GM19372 (cell line): ENCODE data around the gene SEC14L1.

Experiments
- ATAC-seq: cut with Tn5 transposase; IDR thresholded peaks from one replicate; pipeline ENCODE4 v1.9.1; 2021; ENCODE audit warnings: mild to moderate bottlenecking, low read depth, moderate library complexity; ENCODE audit not compliant: unreplicated experiment

The SEC14L1 gene

GRCh38 chr17:77160875-77161530 lies 20.2 kb downstream of the SEC14L1 start:
- no peak for ATAC-seq

DNA sequence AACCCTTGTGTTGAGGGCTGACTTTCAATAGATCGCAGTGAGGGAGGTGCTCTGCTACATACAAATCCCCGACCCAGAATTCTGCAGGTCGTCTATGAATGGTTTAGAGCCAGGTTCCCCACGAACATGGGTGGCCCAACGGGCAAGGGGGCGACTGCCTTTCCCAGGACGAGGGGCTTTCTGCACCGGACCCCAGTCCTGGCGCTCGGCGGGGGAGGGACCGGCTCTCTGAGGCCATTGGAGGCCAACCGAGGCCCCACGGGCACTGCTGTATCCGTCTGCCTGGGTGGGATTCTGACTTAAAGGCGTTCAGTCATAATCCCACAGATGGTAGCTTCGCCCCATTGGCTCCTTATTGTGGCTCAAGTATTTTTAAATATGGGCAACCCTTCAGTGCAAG lies 21.2 kb downstream of the SEC14L1 start:
- ATAC-seq, result no peak

DNA sequence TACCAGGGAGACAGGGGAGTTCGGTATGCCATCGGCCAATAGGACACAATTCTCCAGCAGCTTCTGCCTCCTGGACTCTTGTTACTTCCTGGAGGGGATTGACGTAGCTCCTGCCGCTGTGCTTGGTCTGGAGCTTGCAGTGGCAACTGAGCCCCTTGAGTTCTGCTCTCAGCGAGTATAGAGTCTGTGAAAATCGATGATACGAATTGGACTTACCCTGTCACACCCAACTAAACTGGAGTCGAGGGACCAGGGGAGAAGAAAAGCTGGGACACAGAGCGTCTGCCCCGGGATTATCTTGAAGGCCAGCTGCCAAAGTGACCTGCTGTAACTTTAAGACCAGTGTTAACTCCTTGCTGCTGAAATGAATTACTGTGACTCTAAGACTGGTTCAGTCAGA lies 22.2 kb downstream of the SEC14L1 start:
- no peak for ATAC-seq

- ATAC-seq, result no peak
These were observed 22.9 kb downstream of the SEC14L1 start for GRCh38 chr17:77163511-77164280.

DNA sequence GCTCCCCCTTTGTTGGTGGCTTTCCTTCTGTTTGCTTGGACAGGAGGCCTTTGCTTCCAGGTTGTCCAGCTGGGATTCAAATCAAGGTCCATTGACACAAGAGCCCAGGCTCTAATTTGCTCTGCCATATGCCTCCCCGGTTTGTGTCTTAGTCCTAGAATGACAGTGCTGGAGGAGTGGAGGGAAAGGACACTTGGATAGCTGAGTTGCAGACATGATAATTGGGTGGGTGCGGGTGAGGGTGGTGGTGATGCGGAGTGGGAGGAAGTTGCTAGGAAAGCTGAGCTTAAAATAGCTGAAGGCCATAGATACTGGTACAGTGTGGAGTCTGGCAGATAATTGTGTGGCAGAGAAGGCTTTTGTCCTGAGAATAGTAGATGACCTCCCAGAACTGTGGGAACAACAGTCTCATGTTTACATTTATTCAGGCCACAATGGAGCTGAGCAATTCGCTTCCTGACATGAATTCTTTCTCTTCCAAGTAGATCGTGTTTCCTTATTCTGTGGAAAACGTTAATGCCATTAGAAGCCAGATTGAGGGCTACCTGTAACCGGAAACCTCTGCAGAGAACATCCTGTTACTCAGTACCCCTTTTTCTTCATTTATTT lies 23.8 kb downstream of the SEC14L1 start:
- no peak for ATAC-seq

- ATAC-seq, result no peak
These were observed 24.8 kb downstream of the SEC14L1 start for GRCh38 chr17:77165577-77165976.

- no peak for ATAC-seq
These were observed 26.9 kb downstream of the SEC14L1 start for GRCh38 chr17:77167472-77168306.

DNA sequence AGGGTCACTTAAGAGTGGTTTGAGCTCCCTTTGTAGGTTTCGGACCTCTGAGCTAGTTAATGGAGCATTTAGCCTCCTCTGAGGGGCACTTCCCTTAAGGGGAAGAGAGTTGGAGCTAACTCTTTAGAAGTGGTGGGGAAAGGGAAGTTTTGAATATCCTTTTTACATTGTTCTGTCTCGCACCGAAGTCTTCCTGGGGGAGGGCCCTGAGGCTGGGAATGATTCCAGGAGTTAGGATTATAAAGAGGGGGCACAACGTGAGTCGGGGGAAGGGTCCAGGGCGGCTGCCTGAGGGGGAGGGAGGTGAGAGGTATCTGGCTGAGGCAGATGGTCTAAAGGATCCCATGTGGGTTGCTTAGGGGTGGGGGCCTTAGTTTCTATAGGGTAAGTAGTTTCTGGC lies 32.3 kb downstream of the SEC14L1 start:
- no peak for ATAC-seq

DNA sequence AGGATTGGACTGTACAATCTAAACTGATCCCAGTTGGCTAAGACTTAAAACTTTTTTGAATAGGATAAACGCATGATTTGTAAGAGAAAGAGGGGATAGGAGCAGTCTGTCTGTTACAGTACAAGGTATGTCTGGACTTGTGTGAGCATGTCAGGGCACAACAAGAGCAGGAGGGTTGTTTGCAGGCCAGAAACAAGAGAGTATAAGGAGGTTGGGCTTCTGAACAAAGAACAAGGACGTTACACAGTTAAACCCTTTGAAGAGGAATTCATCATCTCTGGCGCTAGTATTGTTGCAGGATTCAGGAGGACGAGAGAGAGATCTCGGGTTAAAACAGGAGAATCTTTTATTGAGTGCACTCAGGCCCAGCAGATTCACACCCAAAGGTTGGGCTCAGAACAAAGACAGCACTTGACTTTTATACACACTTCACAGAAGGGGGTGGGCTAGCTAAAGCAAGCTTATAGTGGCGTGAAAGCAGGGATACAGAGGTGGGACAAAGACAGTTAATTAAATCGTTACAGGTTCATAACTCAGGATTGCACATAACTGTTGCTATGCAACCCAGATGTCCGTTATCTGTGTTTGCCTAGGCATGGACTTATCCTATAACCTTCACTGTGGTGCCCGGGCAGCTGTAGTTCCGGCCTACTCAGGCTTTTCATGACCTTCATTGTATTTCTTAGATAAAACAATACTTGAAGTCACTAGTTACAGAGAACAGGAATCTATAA lies 34.3 kb downstream of the SEC14L1 start:
- no peak for ATAC-seq

- ATAC-seq, result no peak
These were observed 36.4 kb downstream of the SEC14L1 start for GRCh38 chr17:77177002-77177741.

- ATAC-seq, result no peak
These were observed 37.3 kb downstream of the SEC14L1 start for GRCh38 chr17:77178050-77178449.

GRCh38 chr17:77178563-77178962 lies 37.8 kb downstream of the SEC14L1 start:
- no peak for ATAC-seq

DNA sequence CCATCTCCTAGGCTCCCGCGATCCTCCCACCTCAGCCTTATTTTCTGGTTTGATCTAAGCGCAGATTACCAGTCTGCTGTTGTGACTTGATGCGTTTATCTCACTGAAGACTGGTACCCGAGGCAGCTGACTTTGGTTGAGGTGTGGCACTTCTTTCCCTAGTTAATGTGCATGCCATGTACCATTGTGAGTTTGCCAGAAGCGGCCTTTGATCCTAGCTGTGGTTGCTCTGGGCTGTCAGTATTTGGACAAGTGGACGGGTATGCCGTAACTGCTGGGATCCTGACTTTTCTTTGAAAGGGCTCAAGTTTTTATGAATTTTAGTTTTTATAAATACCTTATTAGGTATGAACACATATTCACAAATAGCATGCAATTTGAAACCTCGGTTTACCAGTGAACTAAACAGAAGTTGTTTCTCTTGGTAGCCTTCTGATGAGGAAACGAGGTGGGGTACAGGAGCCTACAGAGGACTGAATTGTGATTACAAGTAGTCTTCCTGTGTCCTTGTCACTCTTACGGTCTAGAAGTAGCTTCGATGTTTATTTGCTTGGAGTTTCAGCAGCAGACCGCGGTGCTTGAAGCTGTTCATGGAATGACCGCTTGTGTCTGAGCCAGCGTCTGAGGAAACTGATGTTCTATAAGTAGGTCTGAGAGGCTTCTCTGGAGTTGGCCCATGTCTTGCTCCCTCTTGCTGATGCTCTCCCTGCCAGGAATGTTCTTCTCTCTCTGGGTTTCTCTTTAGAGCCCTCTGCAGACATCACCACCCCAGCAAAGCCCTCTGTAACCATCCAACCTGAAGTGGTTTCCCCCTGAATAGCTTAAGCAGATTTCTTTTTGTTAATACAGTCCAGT lies 40.0 kb downstream of the SEC14L1 start:
- ATAC-seq, result no peak

DNA sequence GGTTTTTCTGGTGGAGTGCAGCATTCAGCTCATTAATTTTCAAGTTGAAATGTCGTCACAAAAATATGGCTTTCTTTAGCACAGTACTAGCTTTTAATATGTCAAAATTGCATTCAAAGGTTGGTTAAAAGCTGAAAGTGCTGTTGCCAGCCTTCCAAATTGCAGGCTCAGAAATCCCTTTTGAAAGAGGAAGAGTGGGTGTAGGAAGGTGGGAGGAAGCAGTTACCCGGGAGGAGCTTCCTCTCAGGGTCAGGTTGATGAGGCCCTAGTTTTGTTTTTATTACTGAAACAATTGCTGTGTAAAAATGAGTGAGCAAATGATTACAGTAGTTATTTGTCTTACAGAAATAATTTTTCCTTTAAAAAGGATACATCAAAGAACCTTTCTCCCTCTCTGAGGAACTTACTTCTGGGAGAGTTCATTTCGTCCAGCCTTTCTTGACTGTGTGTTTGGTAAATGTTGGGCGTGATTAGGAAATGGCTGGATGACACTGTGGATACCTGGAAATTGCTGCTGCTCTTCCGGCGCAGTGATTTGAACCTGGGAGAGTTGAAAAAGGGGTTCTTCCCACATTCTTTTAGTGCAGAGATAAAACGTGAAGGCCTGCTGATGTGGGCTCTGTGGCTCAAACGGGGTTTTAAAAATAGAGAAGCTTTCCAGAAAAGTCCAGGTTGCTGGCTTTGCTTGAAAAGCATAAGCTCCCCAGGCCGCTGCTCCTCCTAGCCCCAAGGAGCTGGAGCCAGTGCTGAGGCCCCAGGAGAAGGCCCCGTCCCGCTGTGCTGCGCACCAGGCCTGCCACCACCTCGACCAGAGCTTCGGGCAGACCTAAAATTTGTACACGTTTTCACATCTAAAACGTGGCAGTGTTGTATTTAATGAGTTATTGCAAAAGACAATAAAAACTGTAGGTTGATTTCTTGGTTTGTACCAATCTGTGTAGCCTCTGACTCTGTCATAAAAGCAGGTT lies 41.7 kb downstream of the SEC14L1 start:
- no peak for ATAC-seq

DNA sequence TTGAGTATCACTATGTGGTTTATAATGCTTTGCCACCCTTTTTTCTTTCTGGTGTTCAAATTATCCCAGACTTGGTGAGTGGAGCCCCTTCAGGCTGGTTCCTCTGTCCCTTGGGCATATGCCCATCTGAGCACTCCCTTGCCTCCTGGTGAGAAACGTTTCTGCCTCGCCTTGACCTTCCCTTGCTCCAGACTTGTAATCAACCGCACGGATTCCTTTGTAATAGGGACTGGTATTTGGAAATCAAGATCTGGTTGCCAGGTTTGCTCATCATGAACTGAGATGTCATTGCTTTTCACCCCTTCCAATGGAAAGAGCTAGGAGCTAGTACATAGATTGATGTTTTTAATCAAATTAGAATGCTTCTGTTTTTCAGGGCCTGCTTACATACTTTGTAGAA lies 43.7 kb downstream of the SEC14L1 start:
- ATAC-seq, result no peak

DNA sequence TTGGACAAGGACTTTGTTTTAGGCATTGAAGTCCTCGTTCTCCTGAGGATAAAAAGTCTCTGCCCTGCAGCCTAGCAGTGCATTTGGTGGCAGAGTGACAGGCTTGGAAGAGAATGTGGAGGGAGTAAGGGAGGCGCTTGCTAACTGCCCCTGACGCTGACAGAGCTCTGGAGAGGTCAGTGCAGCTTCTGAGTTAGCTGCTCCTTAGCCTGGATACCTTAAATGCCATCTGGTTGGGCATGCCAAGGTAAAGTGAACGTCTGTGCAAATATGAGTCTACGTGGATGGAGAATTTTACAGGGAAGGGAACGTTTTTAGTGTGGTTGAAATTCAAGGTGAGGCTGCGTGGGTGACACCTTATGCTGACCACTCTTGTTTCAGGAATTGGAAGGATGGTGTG lies 44.4 kb downstream of the SEC14L1 start:
- no peak for ATAC-seq

GRCh38 chr17:77186141-77186604 lies 45.4 kb downstream of the SEC14L1 start:
- ATAC-seq, result no peak
